ENCODE results near the gene SMPD4.
"Not testable (repeated sequence)": the region's sequence is repeated elsewhere in the genome, so short reads cannot be mapped to it uniquely, and the experiment has no call there.

SMPD4 gene

GRCh38 chr2:130181325-130181879 is at the start of gene SMPD4:
TSS of gene SMPD4 (minus strand) at chr2:130181602. CDS start at chr2:130176592, 5,010 bp downstream.
- DNase-seq, result peak; percentile 95 to 97 (median 96)

GRCh38 chr2:130230907-130231306 is 49.5 kb upstream of the SMPD4 start:
- DNase-seq, result not testable (repeated sequence)

- not testable (repeated sequence) for DNase-seq
Observed at GRCh38 chr2:130230376-130230775, 49.0 kb upstream of the SMPD4 start.

GRCh38 chr2:130229161-130229510 is 47.7 kb upstream of the SMPD4 start:
- DNase-seq, result not testable (repeated sequence)

GRCh38 chr2:130228467-130229160 is 47.2 kb upstream of the SMPD4 start:
- not testable (repeated sequence) for DNase-seq

GRCh38 chr2:130228005-130228404 is 46.6 kb upstream of the SMPD4 start:
- DNase-seq, result not testable (repeated sequence)

GRCh38 chr2:130222523-130222922 is 41.1 kb upstream of the SMPD4 start:
- DNase-seq, result not testable (repeated sequence)

- not testable (repeated sequence) for DNase-seq
Observed at GRCh38 chr2:130220505-130220904, 39.1 kb upstream of the SMPD4 start.

GRCh38 chr2:130219147-130219546 is 37.7 kb upstream of the SMPD4 start:
- not testable (repeated sequence) for DNase-seq

GRCh38 chr2:130207051-130207450 is 25.6 kb upstream of the SMPD4 start:
- not testable (repeated sequence) for DNase-seq

- DNase-seq, result not testable (repeated sequence)
Observed at GRCh38 chr2:130203150-130203549, 21.7 kb upstream of the SMPD4 start.

- DNase-seq, result not testable (repeated sequence)
Observed at GRCh38 chr2:130202518-130202917, 21.1 kb upstream of the SMPD4 start.

- DNase-seq, result no peak
Observed at GRCh38 chr2:130198343-130198742, 16.9 kb upstream of the SMPD4 start, which contains the start of gene TUBA3E. TSS of gene TUBA3E (minus strand) at chr2:130198439. CDS start at chr2:130198360, 79 bp downstream.

GRCh38 chr2:130196052-130196451 is 14.7 kb upstream of the SMPD4 start:
- DNase-seq, result not testable (repeated sequence)

- DNase-seq, result not testable (repeated sequence)
Observed at GRCh38 chr2:130195089-130195635, 13.8 kb upstream of the SMPD4 start.

- DNase-seq, result not testable (repeated sequence)
Observed at GRCh38 chr2:130193824-130194223, 12.4 kb upstream of the SMPD4 start.

- not testable (repeated sequence) for DNase-seq
Observed at GRCh38 chr2:130192451-130192850, 11.0 kb upstream of the SMPD4 start.

- DNase-seq, result not testable (repeated sequence)
Observed at GRCh38 chr2:130191319-130191718, 9.9 kb upstream of the SMPD4 start.

- no peak for DNase-seq
Observed at GRCh38 chr2:130190237-130190636, 8.8 kb upstream of the SMPD4 start.

- DNase-seq, result not testable (repeated sequence)
Observed at GRCh38 chr2:130188958-130189357, 7.6 kb upstream of the SMPD4 start.

GRCh38 chr2:130187859-130188792 is 6.7 kb upstream of the SMPD4 start:
- not testable (repeated sequence) for DNase-seq

GRCh38 chr2:130187268-130187667 is 5.9 kb upstream of the SMPD4 start:
- DNase-seq, result no peak

- no peak for DNase-seq
Observed at GRCh38 chr2:130186391-130186790, 5.0 kb upstream of the SMPD4 start.

Data from activated naive CD4-positive, alpha-beta T cell (primary cell).